GM19035 (cell line): ENCODE measurements around the gene DTD2.
A peak's percentile ranks its signal among the peaks of the same experiment; 100 is the strongest.
"Not testable (repeated sequence)": the region's sequence is repeated elsewhere in the genome, so short reads cannot be mapped to it uniquely, and the experiment has no call there.

Source experiments
- ATAC-seq: cut with Tn5 transposase; IDR thresholded peaks from one replicate; pipeline ENCODE4 v1.9.1; 2021; ENCODE audit not compliant: unreplicated experiment

The DTD2 gene

DNA sequence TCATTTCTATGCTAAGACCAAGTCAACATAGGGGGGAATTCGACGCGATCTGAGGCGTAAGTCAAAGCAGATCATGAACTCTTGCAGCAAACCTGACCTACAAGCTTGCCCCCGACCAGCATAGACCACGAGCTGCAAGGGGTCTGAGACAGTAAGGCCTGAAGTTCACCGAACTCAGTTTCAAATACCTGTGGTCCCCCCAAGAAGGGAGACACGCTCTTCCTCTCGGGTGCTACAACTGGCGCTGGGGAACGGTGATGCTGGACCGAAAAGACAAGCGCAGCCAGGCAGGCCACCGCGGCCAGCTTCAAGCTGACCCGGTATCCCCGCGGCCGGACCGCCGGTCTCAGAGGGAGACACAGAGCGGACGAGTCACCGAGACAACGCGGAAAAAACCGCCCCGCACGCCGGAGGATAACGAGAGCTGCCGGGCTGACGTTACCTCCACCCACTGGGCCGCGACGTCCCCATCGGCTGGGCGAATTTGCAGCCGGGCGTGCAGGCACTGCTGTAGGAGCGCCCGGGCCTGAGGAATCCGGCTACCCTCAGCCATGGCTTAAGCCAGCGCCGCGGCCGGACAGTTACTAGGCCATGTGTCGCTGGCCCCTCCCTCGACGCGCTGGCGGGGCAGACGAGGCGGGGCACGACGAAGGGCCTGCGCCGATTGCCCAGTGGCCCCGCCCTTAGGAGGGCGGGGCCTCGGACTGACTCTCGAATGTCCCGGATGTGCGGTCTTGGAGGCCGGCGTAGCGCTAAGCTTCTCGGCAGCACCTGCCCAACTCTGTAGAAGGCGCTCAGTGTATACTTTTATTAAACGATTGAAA is at the start of gene DTD2:
Gene DTD2, minus strand, starts transcription at position 666 of the 824 bp plus-strand sequence. Its CDS starts 113 bp downstream, at position 553.
- peak; percentile 99 for ATAC-seq

DNA sequence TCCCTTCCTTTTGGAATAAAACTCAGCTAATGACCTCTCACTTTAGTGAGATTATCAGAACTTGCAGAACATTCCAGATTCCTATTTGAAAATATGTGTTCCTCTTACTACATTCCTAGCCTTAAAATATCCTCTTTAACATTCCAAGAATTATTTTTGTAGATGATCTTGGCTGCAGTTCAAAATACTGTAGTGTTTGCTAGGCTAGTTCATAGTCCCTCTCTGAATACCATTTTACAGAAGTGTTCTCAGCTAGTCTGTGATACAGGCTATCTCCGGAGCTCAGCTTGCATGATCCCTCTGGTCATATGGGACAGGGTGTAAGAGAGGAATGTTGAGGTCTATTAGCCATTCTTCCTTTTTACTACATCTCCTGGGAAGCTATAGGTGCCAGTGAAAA is 48.1 kb upstream of the DTD2 start:
- no peak for ATAC-seq

DNA sequence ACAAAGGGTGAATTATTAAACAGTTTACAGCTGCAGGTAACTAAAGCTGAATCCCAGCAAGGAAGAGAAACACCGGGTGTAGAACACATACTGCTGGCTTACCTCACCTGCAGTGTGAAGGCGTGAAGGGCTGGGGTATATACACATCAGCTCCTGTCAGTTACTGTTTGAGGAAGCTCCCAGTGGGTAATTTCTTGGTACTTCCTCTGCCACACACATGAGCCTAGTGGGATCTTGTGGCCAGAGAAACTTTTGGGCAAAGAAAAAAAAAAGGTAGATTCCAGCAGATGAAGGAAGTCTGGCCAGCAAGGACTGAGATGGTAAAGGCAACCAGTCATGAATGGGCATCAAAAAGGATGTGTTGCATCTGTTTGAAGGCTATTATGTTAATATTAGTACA is 44.6 kb upstream of the DTD2 start:
- no peak for ATAC-seq

DNA sequence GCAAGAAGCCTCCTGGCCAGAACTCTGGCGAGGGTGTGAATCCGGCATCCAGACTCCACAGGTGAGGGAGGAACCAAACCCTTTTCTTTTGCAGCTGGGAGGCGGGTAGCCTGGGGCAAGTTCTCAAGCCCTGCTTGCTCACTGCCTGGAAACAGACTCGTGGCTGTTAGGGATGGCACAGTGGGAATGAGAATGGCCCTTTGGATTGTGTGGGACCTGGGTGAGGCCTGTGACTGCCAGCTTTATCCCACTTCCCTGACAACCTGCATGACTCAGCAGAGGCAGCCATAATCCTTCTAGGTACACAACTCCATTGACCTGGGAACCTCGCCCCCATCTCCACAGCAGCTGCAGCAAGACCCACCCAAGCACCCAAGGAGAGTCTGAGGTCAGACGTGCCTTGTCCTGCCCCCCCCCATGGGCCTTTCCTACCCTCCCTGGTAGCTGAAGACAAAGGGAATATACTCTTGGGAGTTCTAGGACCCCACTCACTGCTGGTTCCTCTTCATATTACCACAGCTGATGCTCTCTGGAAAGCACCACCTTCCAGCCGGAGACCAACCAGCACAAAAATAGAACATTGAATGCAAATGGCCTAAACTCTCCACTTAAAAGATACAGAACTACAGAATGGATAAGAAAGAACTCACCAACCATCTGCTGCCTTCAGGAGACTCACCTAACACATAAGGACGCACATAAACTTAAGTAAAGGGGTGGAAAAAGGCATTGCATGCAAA is 35.6 kb upstream of the DTD2 start:
- ATAC-seq = no peak

DNA sequence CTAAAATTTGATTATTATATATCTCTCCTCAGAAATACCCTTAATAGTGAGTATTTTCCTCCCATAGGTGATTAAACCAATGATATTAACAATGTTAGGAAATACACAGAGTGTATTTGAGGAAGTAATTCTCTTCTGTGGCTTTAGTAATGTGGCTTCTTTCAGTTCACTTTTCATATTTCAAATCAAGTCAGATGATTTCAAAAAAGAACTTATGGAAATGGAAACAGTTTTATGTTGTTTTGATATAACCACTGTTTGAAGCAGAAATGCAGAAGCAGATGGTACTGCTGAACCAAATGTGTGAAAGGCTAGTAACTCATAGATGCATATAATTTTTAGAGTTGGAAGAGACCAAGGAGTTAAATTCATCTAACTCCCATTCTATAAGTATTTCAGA is 32.4 kb upstream of the DTD2 start:
- ATAC-seq = peak; percentile 62

DNA sequence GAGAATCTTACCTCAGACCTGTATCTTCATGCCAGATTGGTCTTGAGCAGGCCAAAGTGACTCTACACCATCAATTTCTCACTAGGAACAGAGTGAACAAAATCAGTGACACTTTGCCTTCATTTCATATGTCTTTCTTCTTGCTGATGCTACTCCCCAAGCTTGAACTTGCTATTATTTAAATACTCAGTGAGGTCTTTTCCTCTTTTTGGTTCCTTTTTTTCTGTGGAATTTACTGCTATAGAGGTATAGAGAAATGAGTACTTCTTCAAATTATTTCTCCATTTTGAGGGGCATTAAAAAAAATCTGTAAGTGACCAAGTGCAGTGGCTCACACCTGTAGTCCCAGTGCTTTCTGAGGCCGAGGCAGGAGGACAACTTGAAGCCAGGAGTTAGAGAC is 30.6 kb upstream of the DTD2 start, which contains the start of gene GPR33:
Gene GPR33, minus strand, starts transcription at position 154 of the 400 bp plus-strand sequence. CDS start 4,074 bp downstream, outside the sequence.
- ATAC-seq = no peak

DNA sequence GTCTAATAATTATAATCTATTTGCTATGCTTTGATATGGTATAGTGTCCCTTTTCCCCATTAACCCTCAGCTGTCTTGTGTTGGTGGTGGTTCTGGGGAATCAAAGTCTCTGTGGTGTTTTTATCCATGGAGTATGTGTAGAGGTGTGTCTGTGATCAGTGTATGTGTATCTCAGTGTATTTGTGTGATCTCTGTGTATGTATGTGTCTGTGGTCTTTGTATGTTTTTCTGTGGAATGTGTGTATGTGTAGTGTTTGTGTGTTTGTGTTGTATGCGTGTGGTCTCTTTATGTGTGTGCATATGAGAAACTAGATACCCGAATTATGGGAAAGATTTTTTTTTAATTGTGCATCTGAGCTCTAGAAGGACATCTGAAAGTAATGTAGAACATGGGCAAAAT is 29.5 kb upstream of the DTD2 start:
- no peak for ATAC-seq

DNA sequence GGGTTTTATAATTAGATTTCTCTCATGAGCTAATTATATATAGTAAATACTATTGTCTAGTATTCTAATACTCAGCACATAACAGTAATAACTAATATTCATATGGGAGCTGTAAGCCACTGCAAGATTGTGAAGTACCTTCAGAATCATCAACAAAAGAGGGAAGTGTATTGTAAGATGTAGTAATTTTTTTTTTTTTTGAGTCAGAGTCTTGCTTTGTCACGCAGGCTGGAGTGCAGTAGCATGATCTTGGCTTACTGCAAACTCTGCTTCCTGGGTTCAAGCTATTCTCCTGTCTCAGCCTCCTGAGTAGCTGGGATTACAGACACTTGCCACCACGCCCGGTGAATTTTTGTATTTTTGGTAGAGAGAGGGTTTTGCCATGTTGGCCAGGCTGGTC is 27.4 kb upstream of the DTD2 start:
- ATAC-seq = no peak

DNA sequence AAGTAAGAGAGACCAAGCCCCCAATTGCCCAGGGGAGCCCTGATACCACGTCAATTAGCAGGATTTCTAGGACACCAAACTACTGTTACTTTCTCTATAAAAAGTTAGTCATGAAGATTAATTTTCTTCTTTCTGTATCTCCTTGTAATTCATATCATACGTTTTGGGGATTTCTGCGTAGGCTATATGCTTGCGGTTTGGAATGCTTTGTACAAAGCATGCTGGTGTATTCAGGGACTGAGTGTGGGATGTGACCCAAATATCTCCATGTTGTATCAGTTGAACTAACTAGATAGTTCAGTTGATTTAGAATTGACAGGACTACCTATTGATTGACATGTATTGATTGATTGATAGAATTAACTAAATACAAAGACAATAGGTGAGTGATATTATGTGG is 22.9 kb upstream of the DTD2 start:
- no peak for ATAC-seq

DNA sequence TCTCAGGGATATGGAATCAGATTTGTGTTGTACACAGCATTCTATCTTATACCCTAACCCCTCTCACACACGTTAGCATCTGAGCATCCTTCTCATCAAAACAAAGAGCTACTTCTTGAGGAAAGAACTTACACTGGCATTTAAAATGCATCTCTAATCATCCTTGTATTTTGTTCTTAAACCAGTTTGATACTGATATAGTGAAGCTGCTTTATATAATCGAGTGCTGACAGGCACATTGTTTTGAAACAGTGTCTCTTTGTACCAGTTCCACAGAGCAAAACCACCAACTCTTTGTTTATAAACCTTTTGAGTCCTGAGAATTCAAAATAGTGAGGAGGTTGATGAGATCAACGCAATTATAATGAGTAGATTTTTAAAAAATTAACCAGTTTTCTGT is 21.7 kb upstream of the DTD2 start:
- ATAC-seq = no peak

DNA sequence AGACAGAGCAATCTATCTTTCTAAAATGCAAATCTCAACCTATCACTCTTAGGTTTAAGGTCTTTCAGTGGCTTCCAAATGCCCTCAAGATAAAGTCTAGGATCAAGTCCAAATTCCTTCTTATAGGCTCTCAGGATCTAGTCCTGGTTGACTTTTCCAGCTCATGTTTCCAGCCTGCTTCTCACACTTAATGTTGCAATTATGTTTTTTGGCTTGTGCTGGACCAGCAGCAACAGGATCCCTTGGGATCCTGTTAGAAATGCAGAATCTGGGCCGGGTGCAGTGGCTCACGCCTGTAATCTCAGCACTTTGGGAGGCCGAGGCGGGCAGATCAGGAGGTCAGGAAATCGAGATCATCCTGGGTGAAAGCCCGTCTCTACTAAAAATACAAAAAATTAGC is 19.9 kb upstream of the DTD2 start:
- no peak for ATAC-seq

DNA sequence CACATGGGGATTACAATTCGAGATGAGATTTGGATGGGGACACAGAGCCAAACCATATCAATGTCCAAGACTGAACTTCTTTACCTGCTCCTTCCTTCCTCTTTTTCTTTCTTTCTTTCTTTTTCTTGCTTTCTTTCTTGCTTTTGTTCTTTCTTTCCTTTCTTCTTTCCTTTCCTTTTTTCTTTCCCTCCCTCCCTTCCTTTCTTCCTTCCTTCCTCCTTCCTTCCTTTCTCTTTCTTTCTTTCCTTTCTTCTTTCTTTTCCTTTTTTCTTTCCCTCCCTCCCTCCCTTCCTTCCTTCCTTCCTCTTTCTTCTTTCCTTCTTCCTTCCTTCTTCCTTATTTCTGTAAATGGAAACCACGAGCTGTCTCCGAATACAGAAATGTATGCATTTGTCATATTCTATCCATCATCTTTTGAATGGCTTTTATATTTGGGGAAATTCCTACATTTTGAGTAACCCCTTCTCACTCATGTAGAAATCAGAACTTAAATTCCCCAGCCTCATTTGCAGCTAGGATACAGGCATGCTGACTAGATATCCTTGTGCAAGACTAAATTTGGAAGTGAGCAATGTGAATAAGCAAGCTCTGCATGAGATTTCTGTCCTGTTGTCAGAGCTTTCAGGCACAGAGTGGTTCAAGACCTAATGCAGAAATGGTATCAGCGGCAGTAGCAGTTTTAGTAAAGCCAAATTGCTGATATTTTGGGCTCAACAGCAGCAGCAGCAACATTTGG is 19.0 kb upstream of the DTD2 start:
- no peak for ATAC-seq

DNA sequence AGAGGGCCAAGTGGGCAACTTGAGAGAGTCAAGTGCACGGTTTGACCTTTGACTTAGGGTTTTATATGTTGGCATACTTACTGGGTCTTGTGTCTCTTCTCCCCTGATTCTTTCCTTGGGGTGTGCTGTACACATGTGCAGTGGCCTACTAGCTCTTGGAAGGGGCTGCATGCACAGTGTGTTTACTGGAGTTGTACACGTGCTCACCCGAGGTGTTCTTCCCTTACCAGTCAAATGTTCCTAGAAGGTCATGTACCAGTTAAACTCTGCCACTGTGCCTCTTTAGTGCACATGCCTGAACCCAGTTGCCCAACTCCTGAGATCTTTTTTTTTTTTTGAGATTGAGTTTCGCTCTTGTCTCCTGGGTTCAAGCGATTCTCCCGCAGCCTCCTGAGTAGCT is 9.2 kb upstream of the DTD2 start:
- no peak for ATAC-seq

DNA sequence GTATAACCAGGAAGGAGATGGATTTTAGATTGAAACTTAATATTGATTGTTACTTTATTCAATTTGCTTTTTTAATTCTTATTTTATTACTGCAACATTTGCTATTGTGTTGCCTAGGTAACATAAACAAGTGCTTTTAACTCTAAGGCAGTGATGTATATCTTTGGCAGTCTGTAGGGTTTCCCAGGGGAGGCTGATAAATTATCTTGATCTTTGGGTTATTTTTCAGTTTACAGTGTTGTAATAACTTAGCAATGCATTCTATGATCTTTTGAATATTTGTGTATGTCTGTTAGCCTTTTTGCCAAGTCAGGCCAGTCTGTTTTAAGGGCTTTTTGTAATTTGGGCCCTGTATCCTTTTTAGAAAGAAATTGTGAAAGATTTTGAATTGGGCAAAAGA is 7.8 kb upstream of the DTD2 start:
- ATAC-seq = no peak

DNA sequence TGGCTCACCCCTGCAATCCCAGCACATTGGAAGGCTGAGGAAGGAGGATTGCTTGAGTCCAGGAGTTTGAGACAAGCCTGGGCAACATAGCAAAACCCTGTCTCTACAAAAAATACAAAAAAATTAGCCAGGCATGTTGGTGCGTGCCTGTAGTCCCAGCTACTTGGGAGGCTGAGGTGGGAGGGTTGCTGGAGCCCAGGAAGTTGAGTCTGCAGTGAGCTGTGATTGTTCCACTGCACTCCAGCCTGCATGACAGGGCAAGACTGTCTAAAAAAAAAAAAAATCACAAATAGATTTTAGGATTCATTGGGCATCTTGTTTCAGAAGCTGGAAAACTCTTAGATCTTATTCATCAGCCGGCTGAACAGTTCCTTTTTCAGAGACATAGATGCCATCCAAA is 5.1 kb upstream of the DTD2 start:
- not testable (repeated sequence) for ATAC-seq

DNA sequence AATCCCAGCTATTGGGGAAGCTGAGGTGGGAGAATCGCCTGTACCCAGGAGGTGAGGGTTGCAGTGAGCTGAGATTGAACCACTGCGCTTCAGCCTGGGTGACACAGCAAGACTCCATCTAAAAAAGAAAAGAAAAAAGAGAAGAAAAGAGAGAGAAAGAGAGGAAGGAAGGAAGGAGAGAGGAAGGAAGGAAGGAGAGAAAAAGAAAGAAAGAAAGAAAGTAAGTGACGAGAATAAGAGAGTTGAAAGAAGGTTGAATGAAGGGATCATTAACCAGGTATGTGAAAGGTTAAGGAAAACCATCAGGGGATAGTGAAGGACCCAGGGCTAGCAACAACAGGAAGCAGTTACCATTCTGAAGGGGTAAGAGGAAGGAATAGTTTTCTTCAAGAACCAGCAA is 4.2 kb upstream of the DTD2 start:
- ATAC-seq = no peak

DNA sequence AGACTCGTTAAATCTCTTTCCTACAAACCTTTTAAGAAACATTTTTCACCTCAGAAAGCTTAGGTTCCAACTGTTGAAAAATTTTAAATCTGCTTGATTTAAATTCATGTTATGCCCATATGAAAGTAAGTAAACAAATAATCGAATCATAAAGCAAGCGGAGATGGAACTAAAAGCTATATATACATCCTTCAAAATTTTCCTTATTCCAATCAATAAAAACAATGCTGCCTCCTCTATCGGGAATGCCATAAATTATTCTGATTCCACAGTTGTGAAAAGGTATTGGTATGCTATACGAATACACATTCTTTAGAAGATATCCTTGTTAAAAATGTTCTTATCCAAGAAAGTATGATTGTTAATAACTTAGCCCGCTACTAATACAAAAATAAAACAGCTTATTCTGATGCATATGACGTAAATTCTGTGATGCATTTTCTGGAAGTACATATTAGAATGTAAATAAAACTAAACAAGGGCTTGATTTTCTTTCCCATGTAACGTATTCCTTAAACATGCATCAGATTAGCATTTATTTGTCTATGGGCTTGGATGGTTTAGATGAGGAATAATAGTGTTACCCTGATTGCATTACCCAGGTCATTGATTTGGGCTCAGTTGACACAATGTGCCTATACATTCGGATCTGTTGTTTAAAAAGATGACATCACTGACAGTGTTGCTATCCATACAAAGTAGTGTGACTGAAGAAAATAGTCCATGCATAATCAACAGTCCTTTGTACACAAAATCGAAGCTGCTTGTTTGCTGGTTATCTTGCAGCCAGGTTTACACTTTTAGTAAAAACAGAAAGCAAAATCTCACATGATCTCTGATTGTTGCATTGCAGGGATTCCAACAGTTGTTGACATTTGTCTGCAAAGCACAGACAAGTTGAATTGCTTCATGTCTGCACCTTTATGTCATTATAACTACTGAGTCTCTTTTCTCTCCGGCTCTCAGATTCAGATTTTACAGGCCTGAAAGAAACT is 656 bp upstream of the DTD2 start:
- ATAC-seq = no peak

DNA sequence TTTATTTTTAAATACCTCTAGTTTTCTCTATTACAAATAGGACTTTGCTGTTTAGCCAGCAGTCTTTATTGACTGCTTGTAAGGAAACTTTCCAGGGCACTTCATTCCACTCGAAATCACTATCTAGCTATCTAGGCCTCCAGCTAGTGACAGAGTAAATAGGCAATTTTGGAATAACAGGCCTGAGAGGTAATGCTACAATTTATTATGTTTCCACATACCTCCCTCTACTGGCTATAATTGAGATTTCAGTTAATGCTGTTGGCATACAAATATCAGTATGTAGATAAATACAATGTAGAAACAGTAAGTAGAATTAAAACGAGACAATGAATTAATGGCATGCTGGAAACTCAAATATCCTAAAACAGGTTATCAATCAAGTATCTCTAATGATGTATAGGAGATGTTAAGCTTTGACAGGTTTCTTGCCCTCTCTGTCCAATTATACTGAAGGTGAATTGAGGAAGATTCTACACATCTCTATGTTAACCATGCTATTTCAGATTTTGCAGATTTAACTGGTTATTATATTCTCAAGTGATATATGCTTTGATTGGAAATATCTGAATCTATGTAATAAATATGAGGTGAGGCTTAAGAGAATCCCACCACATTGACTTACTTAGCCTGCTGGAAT is 7.2 kb downstream of the DTD2 start:
- ATAC-seq = no peak

DNA sequence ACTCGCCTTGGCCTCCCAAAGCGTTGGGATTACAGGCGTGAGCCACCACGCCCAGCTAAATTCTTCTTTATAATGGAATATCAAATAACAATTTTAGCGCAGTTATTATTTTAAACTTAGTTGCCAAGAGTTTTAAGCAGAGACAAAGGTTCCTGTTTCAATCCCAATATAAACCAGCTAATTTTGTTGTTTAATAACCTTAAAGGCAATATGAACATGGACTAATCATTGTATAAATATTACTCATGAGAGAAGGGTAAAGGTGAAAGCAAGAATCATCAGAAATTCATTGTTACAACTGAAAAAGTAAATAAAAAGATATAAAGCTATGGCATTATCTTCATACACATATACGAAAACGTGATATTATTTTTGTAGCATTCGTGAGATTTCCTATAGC is 8.2 kb downstream of the DTD2 start:
- no peak for ATAC-seq

DNA sequence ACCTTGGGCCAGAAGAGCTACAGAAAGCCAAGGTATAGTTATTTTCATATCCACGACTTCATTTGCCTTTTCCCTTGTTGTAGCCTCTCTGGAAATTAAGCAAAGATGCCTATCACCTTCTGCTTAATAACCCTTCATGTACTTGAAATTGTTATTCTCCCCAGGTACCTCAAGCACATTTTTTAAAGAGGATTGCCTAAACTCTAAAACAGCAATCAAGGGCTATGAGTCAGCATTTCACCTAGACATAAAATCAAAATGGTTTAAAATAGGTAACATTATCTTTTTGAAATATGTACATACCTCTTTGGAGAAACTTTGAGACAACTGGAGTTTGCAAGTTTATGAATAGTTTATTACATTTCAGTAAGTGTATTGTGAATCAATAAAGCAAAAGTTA is 11.6 kb downstream of the DTD2 start:
- ATAC-seq = no peak
